T-helper 1 cell treated with Interleukin-12 subunit alpha and Interleukin-12 subunit beta and Interleukin-4 antibody, amounts not matched to agents 30 μg/mL and 1 μg/mL, for 36 hours (primary cell): Measurements from ENCODE around the gene PIK3AP1.

Experiments used
- H3K27ac Mint-ChIP-seq: one replicate; pipeline ENCODE4 v1.8.0; 2021; ENCODE audit warnings: mild to moderate bottlenecking, mixed read lengths
- H3K27me3 Mint-ChIP-seq: one replicate; pipeline ENCODE4 v1.8.0; 2021; ENCODE audit warnings: low read depth, mixed read lengths
- H3K36me3 Mint-ChIP-seq: one replicate; pipeline ENCODE4 v1.8.0; 2021; ENCODE audit warnings: low read depth, mixed read lengths
- H3K4me1 Mint-ChIP-seq: one replicate; pipeline ENCODE4 v1.8.0; 2021; ENCODE audit warnings: low read depth, mixed read lengths
- H3K4me3 Mint-ChIP-seq: one replicate; pipeline ENCODE4 v1.8.0; 2021; ENCODE audit warnings: mild to moderate bottlenecking, moderate library complexity, mixed read lengths
- H3K9me3 Mint-ChIP-seq: one replicate; pipeline ENCODE4 v1.8.0; 2021; ENCODE audit warnings: mixed read lengths

Gene PIK3AP1

DNA sequence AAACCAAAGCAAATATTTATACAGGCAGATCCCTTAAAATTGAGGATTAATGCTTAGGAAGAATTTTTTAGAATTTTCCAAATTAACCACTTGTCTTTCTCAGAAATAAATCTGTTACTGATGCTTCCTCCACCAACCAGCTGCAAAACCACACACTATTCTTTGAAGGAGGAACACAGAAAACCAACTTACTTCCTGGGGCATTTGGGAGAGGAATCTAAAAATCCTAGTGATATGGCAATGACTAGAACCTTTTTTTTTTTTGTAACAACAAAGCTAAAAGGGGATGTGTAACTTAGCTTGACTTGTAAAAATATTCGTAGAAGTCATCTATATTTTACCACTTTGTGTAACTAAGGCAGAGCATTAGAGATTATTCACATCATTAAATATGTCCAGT lies 128.4 kb downstream of the PIK3AP1 start:
- H3K4me3 Mint-ChIP-seq: no peak overlapping the region
- H3K4me1 Mint-ChIP-seq: peaks cover 10% of the 10 kb centered on the region
- H3K9me3 Mint-ChIP-seq: no peaks in the 10 kb centered on the region
- peaks cover 1% of the 10 kb centered on the region for H3K36me3 Mint-ChIP-seq
- no peak overlapping the region for H3K27ac Mint-ChIP-seq
- H3K27me3 Mint-ChIP-seq: peaks cover 18% of the 10 kb centered on the region

DNA sequence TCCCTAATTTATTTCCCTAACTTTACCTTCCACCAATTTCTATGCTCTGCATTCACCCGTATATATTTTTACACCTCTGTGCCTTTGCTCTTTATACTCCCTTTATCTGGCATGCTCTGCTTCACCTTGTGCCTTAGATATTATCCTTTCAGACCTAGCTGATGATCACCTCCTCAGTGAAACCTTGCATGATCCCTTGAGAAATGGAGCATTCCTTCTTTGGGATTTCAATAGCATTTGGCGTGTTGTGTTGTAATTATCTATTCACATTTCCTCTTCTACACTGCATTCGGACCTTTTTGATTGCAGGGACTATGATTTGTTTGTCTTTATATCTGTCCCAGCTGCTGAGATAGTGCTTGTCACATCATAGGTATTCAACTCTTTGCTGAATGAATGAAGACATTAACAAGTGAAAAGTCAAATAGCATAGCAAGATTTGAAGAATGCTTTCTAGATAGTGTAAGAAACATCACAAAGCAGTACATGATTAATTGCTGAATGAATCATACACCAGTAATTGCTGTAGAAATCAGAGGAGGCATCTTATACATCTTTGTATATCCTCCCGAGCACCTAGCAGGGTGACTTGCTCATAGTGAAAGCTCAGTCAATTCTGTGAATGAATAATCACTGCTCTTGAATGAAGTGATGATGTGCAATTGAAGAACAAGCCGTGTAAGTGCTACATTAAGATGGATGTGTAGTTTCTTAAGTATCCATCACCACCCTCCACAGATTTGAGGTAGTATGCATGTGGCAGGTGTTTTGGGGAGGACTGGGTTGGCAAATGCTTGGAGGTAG lies 131.5 kb downstream of the PIK3AP1 start:
- no peaks in the 10 kb centered on the region for H3K36me3 Mint-ChIP-seq
- peaks cover 20% of the 10 kb centered on the region for H3K4me1 Mint-ChIP-seq
- H3K27ac Mint-ChIP-seq: no peak overlapping the region
- no peaks in the 10 kb centered on the region for H3K9me3 Mint-ChIP-seq
- peaks cover 18% of the 10 kb centered on the region for H3K27me3 Mint-ChIP-seq
- no peak overlapping the region for H3K4me3 Mint-ChIP-seq

DNA sequence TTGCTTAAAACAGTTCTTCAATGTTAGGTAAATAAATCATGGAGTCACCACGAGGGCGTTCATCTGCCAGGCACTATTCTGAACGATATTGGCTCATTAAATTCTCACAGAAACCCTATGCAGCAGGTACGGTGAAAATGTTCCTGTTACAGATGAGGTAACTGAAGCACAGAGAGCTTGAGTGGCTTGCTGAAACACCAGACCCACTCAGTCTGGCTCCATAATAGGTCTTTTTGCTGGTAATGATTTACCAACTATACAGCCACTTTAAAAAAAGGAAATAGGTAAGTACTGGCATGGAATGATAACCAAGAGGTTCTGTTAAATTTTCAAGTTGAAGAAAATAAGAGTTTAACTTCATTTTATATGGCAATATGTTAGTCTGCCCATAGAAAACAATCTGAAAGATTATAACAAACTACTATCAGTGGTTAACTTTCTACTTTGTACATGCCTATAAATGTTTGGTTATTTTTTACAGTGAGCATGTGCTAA lies 132.2 kb downstream of the PIK3AP1 start:
- Mint-ChIP-seq H3K27me3 (peaks cover 18% of the 10 kb centered on the region), H3K4me1 (peaks cover 20% of the 10 kb centered on the region), H3K36me3 (no peaks in the 10 kb centered on the region)

DNA sequence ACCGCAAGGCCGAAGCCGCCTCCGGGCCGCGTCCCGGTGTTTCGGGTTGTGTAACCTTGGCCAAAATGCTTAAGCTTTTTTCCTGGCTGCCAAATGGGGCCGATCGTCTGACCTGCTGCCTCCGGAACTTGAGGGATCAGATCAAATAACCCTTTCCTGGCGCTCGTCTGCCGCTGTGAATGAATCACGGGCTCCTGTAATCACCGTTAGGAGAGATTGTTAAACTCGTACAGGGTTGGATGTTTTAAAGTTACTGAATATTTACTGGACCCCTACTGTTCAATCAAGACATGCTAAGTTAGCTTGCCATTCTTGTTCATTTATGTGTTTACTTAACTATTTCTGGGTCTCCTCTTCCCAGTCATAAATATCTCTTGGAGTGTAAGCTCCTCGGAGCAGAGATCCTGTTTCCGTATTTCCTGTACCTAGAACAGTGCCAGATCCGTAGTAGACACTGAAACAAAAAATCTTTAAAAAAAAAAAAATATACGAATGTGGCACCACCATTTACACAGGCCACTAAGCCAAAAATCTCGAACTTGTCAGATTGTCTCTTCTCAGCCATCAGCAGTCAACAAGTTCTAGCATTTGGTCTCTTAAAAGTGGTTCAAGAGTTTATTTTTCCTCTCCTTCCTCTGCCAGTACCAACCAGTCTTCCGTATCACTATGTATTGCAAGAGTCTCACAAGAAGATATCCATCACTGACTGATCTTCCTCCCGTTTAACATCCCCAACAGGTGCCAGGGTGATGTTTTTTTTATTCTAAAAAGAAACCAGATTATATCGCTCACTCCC lies 132.9 kb downstream of the PIK3AP1 start:
- H3K9me3 Mint-ChIP-seq: no peaks in the 10 kb centered on the region
- no peaks in the 10 kb centered on the region for H3K36me3 Mint-ChIP-seq
- H3K4me1 Mint-ChIP-seq: peaks cover 20% of the 10 kb centered on the region
- H3K27me3 Mint-ChIP-seq: peaks cover 18% of the 10 kb centered on the region
- H3K27ac Mint-ChIP-seq: no peak overlapping the region
- no peak overlapping the region for H3K4me3 Mint-ChIP-seq

More for the DNA sequence above, 132.2 kb downstream of the PIK3AP1 start:
- H3K27ac Mint-ChIP-seq: no peak overlapping the region
- no peak overlapping the region for H3K4me3 Mint-ChIP-seq
- H3K9me3 Mint-ChIP-seq: no peaks in the 10 kb centered on the region

DNA sequence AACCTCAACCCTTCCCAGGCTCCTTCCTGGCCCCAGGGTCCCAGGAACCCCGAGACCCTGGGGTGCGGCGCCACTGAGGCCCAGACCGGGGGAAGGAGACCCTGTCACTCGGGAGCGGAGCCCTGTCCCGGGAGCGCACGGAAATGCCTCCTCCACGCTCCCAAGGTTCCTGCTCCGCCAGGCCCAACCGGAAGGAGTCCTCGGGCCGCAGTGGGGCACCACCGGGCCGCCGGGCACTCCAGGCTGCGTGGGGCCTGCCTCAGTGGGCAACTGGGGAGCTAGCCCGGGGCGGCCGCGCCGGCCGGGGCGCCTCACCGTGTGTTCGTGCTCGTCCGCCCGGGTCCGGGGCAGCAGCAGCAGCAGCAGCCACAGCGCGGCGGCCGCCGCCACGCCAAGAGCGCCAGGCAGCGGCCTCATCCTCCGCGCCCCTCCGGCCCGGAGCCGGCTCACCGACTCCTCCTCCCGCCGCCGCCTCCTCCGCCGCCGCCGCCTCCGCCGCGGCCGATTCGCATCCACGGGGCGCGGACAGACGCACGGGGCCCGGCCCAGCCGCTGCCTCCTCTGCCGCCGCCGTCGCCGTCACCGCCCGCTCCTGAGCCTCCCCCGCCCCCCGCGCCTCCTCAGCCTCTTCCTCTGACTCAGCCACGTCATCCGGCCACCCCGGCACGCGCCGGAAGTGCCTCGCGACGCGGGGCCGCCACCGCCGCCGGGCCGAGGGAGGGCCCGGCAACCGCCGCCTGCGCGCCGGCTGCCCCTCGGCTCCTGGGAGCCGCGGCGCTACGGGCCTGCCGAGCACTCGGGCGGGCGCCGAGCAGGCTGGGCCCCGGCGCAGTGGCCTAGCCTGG lies 133.7 kb downstream of the PIK3AP1 start, which contains the start of gene TM9SF3:
Gene TM9SF3 (minus strand): TSS at position 594 of the 845 bp plus-strand sequence. CDS start 177 bp downstream, at position 417.
- H3K9me3 Mint-ChIP-seq: no peaks in the 10 kb centered on the region
- H3K27me3 Mint-ChIP-seq: peaks cover 13% of the 10 kb centered on the region
- peak within 1 kb of the TSS; percentile 88 for H3K27ac Mint-ChIP-seq
- H3K36me3 Mint-ChIP-seq: no peaks in the 10 kb centered on the region
- H3K4me3 Mint-ChIP-seq: peak within 1 kb of the TSS; percentile 88
- H3K4me1 Mint-ChIP-seq: peaks cover 16% of the 10 kb centered on the region

DNA sequence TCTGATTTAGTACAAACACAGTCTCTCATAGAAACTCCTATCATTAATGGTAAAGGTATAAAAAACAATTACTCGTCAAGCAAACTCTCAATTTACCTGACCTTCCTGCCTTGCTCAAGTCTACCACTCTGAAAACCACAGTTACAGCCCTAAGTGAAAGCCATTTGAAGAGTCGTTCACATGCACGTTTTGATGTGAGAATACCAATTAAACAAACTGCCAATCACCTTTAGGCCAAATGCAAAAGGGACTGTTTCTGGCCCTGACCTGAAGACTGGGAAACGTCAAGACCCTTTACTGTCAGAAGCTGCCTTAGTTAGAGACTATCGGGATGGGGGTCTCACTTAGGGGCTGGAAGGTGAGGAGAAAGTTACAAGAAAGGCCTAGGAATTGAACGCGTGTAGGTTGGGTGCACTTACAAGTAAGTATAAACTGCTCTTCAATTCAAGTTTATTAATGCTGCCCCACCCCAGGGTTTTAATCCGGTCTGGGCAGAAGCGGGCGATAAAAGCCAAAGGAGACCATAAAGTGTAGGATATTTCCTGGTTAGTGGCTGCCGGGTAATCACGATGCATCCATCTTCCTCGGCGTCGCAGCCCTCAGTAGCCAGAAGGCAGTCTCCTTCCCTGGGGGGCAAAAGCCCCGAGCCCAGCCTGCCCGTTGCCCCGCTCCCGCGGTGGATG lies 134.4 kb downstream of the PIK3AP1 start:
- Mint-ChIP-seq H3K27me3 (peaks cover 6% of the 10 kb centered on the region), H3K27ac (peak overlapping the region; percentile 88), H3K36me3 (no peaks in the 10 kb centered on the region), H3K4me3 (peak overlapping the region; percentile 88), H3K4me1 (peaks cover 15% of the 10 kb centered on the region), H3K9me3 (no peaks in the 10 kb centered on the region)

DNA sequence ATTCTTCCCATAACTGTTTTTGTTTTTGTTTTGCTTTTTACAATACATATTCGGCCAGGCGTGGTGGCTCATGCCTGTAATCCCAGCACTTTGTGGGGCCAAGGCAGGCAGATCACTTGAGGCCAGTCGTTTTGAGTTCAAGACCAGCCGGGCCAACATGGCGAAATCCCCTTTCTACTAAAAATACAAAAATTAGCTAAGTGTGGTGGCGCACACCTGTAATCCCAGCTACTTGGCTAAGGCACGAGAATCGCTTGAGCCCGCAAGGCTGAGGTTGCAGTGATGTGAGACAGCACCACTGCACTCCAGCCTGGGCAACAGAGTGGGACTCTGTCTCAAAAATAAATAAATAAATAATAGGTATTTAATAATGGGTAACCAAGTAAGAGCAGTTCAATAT lies 135.8 kb downstream of the PIK3AP1 start:
- H3K9me3 Mint-ChIP-seq: no peaks in the 10 kb centered on the region
- no peak overlapping the region for H3K4me3 Mint-ChIP-seq
- H3K27ac Mint-ChIP-seq: no peak overlapping the region
- no peaks in the 10 kb centered on the region for H3K27me3 Mint-ChIP-seq
- H3K36me3 Mint-ChIP-seq: peaks cover 2% of the 10 kb centered on the region
- peaks cover 15% of the 10 kb centered on the region for H3K4me1 Mint-ChIP-seq

DNA sequence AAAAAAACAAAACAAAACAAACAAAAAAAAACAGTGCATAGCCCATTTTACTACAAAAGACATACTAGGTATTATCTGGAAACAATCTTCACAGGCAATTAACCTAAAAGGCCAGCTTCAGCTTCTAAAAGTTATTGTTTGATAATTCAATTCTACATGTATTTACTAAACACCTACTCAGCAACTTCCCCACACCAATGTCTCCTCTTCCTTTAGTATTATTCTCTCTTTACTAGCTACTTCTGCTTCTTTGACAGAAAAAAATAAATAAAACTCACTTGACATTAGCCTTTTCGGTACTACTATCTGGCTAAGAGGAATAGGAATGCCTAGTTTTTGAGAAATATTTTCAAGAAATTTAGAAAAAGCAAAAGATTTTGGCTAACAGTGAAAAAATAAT lies 136.3 kb downstream of the PIK3AP1 start:
- Mint-ChIP-seq H3K4me3 (no peak overlapping the region), H3K27ac (no peak overlapping the region)

DNA sequence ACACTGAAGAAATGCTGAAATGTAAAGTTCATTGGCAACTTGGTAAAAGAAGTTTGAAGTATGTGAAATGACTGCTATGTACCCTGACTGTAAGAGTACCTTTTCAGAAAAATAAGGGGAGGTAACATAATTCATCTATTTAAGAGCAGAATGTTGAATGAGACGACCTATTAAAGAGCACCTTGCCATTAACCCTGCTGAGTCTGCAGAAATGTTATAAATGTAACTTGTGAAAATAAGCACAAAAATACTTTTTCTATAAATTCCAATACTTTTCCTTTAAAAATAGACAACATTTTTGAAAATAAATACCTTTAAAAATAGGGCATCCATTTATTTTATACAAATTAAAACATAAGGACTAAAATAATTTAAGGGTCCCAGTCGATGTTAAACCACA lies 141.2 kb downstream of the PIK3AP1 start:
- H3K27me3 Mint-ChIP-seq: no peaks in the 10 kb centered on the region
- H3K4me1 Mint-ChIP-seq: peaks cover 7% of the 10 kb centered on the region
- H3K27ac Mint-ChIP-seq: no peak overlapping the region
- H3K9me3 Mint-ChIP-seq: no peaks in the 10 kb centered on the region
- no peak overlapping the region for H3K4me3 Mint-ChIP-seq
- H3K36me3 Mint-ChIP-seq: peaks cover 15% of the 10 kb centered on the region

More for the DNA sequence above, 136.3 kb downstream of the PIK3AP1 start:
- peaks cover 15% of the 10 kb centered on the region for H3K4me1 Mint-ChIP-seq
- H3K36me3 Mint-ChIP-seq: peaks cover 2% of the 10 kb centered on the region
- H3K27me3 Mint-ChIP-seq: no peaks in the 10 kb centered on the region
- no peaks in the 10 kb centered on the region for H3K9me3 Mint-ChIP-seq

DNA sequence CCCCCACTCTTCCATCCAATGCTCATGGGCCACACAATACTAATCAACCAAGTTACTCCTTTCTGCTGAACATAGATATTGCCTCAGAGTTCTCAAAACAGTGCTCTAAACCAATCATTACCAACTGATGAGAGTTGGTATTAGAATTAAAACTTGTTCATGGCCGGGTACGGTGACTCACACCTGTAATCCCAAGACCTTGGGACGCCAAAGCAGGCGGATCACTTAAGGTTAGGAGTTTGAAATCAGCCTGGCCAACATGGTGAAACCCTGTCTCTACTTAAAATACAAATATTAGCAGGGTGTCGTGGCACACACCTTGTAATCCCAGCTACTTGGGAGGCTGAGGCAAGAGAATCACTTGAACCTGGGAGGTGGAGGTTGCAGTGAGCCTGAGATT lies 141.7 kb downstream of the PIK3AP1 start:
- Mint-ChIP-seq H3K27ac (no peak overlapping the region), H3K4me1 (peaks cover 8% of the 10 kb centered on the region), H3K36me3 (peaks cover 20% of the 10 kb centered on the region), H3K27me3 (no peaks in the 10 kb centered on the region), H3K4me3 (no peak overlapping the region), H3K9me3 (no peaks in the 10 kb centered on the region)

DNA sequence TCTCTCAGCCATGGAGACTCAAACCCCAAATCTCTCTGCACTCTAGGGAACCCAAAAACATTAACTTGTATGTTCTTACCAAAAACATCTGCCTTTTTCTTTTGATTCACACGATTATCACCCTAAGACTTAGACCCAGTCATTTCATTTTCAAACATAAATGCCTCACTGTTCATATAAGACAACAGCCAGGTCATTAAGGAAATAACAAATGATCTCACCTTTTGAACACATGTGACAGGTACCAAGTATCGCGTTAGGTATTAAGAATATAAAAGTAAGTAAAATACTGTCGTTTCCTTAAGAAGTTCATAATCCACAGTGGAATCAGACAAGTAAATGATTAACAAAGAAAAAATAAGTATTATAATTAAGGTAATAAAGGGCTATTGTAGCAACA lies 142.3 kb downstream of the PIK3AP1 start:
- no peaks in the 10 kb centered on the region for H3K9me3 Mint-ChIP-seq
- H3K36me3 Mint-ChIP-seq: peaks cover 21% of the 10 kb centered on the region
- H3K4me3 Mint-ChIP-seq: no peak overlapping the region
- H3K27me3 Mint-ChIP-seq: no peaks in the 10 kb centered on the region
- no peak overlapping the region for H3K27ac Mint-ChIP-seq
- peaks cover 10% of the 10 kb centered on the region for H3K4me1 Mint-ChIP-seq

DNA sequence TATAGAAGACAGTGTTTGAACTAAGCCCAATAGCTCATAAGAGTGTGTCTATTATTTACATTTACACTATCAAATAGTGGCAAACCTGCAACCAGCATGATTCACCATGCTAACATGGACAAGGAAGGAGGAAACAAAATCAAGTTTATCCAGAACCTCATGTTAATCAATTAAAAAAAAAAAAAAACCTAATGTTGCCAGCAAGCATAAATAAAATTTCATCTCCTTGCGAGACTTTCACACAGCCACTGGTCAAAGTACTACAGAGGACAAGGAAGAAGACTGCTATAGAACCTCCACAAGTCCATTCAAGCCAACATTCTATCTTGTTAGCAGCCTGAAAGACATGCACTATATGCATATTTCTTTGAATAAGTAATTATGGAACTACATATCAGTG lies 143.2 kb downstream of the PIK3AP1 start:
- Mint-ChIP-seq H3K4me1 (peaks cover 10% of the 10 kb centered on the region), H3K36me3 (peaks cover 21% of the 10 kb centered on the region), H3K27ac (no peak overlapping the region), H3K9me3 (no peaks in the 10 kb centered on the region), H3K4me3 (no peak overlapping the region), H3K27me3 (no peaks in the 10 kb centered on the region)

DNA sequence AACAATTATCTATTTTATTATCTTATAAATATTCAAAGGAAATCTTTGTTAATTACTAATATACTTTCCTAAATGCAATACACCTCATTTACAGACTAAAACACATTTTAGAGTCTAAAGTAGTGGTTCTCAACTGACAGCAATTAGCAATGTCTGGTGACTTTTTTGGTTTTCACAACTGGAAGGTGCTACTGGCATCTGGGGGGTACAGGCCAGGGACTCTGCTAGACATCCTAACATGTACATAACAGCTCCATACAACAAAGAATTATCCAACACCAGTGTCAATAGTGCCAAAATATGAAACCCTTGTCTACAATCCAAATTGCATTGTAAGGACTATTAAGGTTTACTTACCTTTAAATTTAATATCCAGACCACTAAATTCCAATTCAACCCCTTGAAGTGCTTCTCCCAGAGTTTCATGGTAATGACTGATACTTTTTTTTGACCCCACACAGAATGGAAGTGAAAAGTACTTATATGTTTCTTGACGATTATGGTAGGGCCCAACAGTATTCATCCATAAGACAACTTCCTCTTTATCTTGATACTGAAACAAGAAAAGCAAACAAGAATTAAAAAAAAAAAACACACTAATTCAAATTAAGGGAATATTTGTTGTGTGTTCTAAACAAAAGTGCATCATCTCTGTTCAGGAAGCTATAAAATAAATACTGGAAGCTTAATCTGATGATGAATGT lies 143.9 kb downstream of the PIK3AP1 start:
- Mint-ChIP-seq H3K4me3 (no peak overlapping the region), H3K4me1 (peaks cover 10% of the 10 kb centered on the region), H3K27me3 (no peaks in the 10 kb centered on the region), H3K27ac (no peak overlapping the region), H3K36me3 (peaks cover 25% of the 10 kb centered on the region), H3K9me3 (no peaks in the 10 kb centered on the region)
